Measurements from ENCODE around the gene PHACTR1.
"Not testable (repeated sequence)": the region's sequence is repeated elsewhere in the genome, so short reads cannot be mapped to it uniquely, and the experiment has no call there.

Gene PHACTR1

GRCh38 chr6:13157293-13157692, 440.7 kb downstream of the PHACTR1 start:
- no peak for DNase-seq (ENCODE audit: low read depth in 2 of 2)

GRCh38 chr6:13159300-13159699, 442.7 kb downstream of the PHACTR1 start:
- no peak for DNase-seq (ENCODE audit: low read depth in 2 of 2)

GRCh38 chr6:13159822-13160221, 443.3 kb downstream of the PHACTR1 start:
- DNase-seq (ENCODE audit: low read depth in 2 of 2) = not testable (repeated sequence)

- DNase-seq (ENCODE audit: low read depth in 2 of 2) = no peak
Measured at GRCh38 chr6:13163161-13163944, 446.8 kb downstream of the PHACTR1 start.

GRCh38 chr6:13164291-13164690, 447.7 kb downstream of the PHACTR1 start:
- no peak for DNase-seq (ENCODE audit: low read depth in 2 of 2)

- DNase-seq (ENCODE audit: low read depth in 2 of 2) = no peak
Measured at GRCh38 chr6:13165502-13166172, 449.1 kb downstream of the PHACTR1 start.

- DNase-seq (ENCODE audit: low read depth in 2 of 2) = no peak
Measured at GRCh38 chr6:13166269-13166668, 449.7 kb downstream of the PHACTR1 start.

- DNase-seq (ENCODE audit: low read depth in 2 of 2) = no peak
Measured at GRCh38 chr6:13166916-13167315, 450.3 kb downstream of the PHACTR1 start.

GRCh38 chr6:13172291-13172690, 455.7 kb downstream of the PHACTR1 start:
- no peak for DNase-seq (ENCODE audit: low read depth in 2 of 2)

- DNase-seq (ENCODE audit: low read depth in 2 of 2) = no peak
Measured at GRCh38 chr6:13175087-13175486, 458.5 kb downstream of the PHACTR1 start.

- no peak for DNase-seq (ENCODE audit: low read depth in 2 of 2)
Measured at GRCh38 chr6:13175759-13176158, 459.2 kb downstream of the PHACTR1 start.

- DNase-seq (ENCODE audit: low read depth in 2 of 2) = no peak
Measured at GRCh38 chr6:13177664-13178063, 461.1 kb downstream of the PHACTR1 start.

GRCh38 chr6:13178107-13178506, 461.5 kb downstream of the PHACTR1 start:
- DNase-seq (ENCODE audit: low read depth in 2 of 2) = no peak

- DNase-seq (ENCODE audit: low read depth in 2 of 2) = no peak
Measured at GRCh38 chr6:13180538-13180937, 464.0 kb downstream of the PHACTR1 start.

- no peak for DNase-seq (ENCODE audit: low read depth in 2 of 2)
Measured at GRCh38 chr6:13181393-13181792, 464.8 kb downstream of the PHACTR1 start.

- no peak for DNase-seq (ENCODE audit: low read depth in 2 of 2)
Measured at GRCh38 chr6:13183415-13184088, 467.0 kb downstream of the PHACTR1 start.

- DNase-seq (ENCODE audit: low read depth in 2 of 2) = no peak
Measured at GRCh38 chr6:13184089-13184468, 467.5 kb downstream of the PHACTR1 start.

GRCh38 chr6:13184547-13184946, 468.0 kb downstream of the PHACTR1 start:
- no peak for DNase-seq (ENCODE audit: low read depth in 2 of 2)

GRCh38 chr6:13186861-13187260, 470.3 kb downstream of the PHACTR1 start:
- no peak for DNase-seq (ENCODE audit: low read depth in 2 of 2)

GRCh38 chr6:13187692-13188091, 471.1 kb downstream of the PHACTR1 start:
- DNase-seq (ENCODE audit: low read depth in 2 of 2) = no peak

- no peak for DNase-seq (ENCODE audit: low read depth in 2 of 2)
Measured at GRCh38 chr6:13188306-13188705, 471.7 kb downstream of the PHACTR1 start.

GRCh38 chr6:13189710-13190109, 473.1 kb downstream of the PHACTR1 start:
- DNase-seq (ENCODE audit: low read depth in 2 of 2) = no peak

GRCh38 chr6:13190376-13190775, 473.8 kb downstream of the PHACTR1 start:
- no peak for DNase-seq (ENCODE audit: low read depth in 2 of 2)
